NCI-H2196 treated with DMSO at 0.1 percent for 48 hours (cell line): ENCODE data around the gene AGAP1.

ENCODE experiments used
- DNase-seq: peaks from one replicate; lab custom pipeline; 2025; ENCODE audit not compliant: unreplicated experiment; lab: John Stamatoyannopoulos, UW

Gene AGAP1

GRCh38 chr2:235493775-235494715 is at the start of gene AGAP1:
TSS of gene AGAP1 (plus strand) at chr2:235494043.
- DNase-seq, result peak; percentile 75

GRCh38 chr2:235444101-235444597 is 49.7 kb upstream of the AGAP1 start:
- DNase-seq, result no peak

- no peak for DNase-seq
These were observed 48.7 kb upstream of the AGAP1 start for GRCh38 chr2:235445116-235445515.

- no peak for DNase-seq
These were observed 47.8 kb upstream of the AGAP1 start for GRCh38 chr2:235446082-235446481.

GRCh38 chr2:235447210-235447609 is 46.6 kb upstream of the AGAP1 start:
- DNase-seq, result no peak

GRCh38 chr2:235449568-235449967 is 44.3 kb upstream of the AGAP1 start:
- DNase-seq, result no peak

GRCh38 chr2:235453605-235454151 is 40.2 kb upstream of the AGAP1 start:
- no peak for DNase-seq

GRCh38 chr2:235458839-235459273 is 35.0 kb upstream of the AGAP1 start:
- no peak for DNase-seq

- DNase-seq, result no peak
These were observed 33.2 kb upstream of the AGAP1 start for GRCh38 chr2:235460548-235461047.

GRCh38 chr2:235461763-235462414 is 32.0 kb upstream of the AGAP1 start:
- DNase-seq, result no peak

GRCh38 chr2:235462415-235462790 is 31.4 kb upstream of the AGAP1 start:
- no peak for DNase-seq

GRCh38 chr2:235463893-235464292 is 29.9 kb upstream of the AGAP1 start:
- no peak for DNase-seq

GRCh38 chr2:235467588-235467987 is 26.3 kb upstream of the AGAP1 start:
- no peak for DNase-seq

GRCh38 chr2:235468978-235469655 is 24.7 kb upstream of the AGAP1 start:
- DNase-seq, result peak; percentile 59

GRCh38 chr2:235471186-235471747 is 22.6 kb upstream of the AGAP1 start:
- DNase-seq, result no peak

GRCh38 chr2:235472443-235472842 is 21.4 kb upstream of the AGAP1 start:
- DNase-seq, result no peak

- DNase-seq, result no peak
These were observed 15.2 kb upstream of the AGAP1 start for GRCh38 chr2:235478609-235479008.

GRCh38 chr2:235479604-235480003 is 14.2 kb upstream of the AGAP1 start:
- DNase-seq, result no peak

GRCh38 chr2:235480614-235481013 is 13.2 kb upstream of the AGAP1 start:
- no peak for DNase-seq

- no peak for DNase-seq
These were observed 10.5 kb upstream of the AGAP1 start for GRCh38 chr2:235483313-235483712.

GRCh38 chr2:235485362-235485761 is 8.5 kb upstream of the AGAP1 start:
- no peak for DNase-seq
